Adrenal gland (tissue), 12 donors: ENCODE data around the gene MRPL53. TPM values are rescaled to one million over a fixed set of nuclear protein-coding genes. Genes with fewer than 3 reads are reported as not detected.

Experiments used
- DNase-seq, 7 donors: peaks; one replicate each; pipeline ENCODE4 v3.0.0-alpha.2; 2019 to 2020
- H3K27ac ChIP-seq, 5 donors: fragments of 200-600 bp; sonication (generic) in 4 of 5; 1 replicate in 3 of 5; 2 replicates in 2 of 5; pipeline versions ENCODE4 v1.5.1 to v1.8.0; 2016 to 2020; ENCODE audit warnings: mild to moderate bottlenecking in 1 of 5
- H3K27me3 ChIP-seq: fragments of 200-600 bp; 2 replicates; pipeline ENCODE4 v1.8.0; 2021
- H3K36me3 ChIP-seq, 2 donors: fragments of 200-600 bp; replicated peaks in 1 of 2; 1 replicate in 1 of 2; 2 replicates in 1 of 2; pipeline versions ENCODE4 v1.5.1 to v1.8.0; 2018 to 2022
- H3K4me1 ChIP-seq, 2 donors: fragments of 200-600 bp; replicated peaks in 1 of 2; 1 replicate in 1 of 2; 2 replicates in 1 of 2; pipeline versions ENCODE4 v1.5.1 to v1.8.0; 2018 to 2021
- H3K4me3 ChIP-seq, 4 donors: fragments of 200-600 bp; sonication (generic) in 3 of 4; one replicate each; pipeline ENCODE4 v1.5.1; 2016 to 2018
- H3K9me3 ChIP-seq, 3 donors: fragments of 200-600 bp; sonication (generic) in 1 of 3; replicated peaks in 1 of 3; 1 replicate in 2 of 3; 2 replicates in 1 of 3; pipeline versions ENCODE4 v1.5.1 to v1.8.0; 2016 to 2021
- POLR2A ChIP-seq, 2 donors: fragments of 450-650 bp; IDR thresholded peaks; one replicate each; pipeline ENCODE4 v1.6.1; 2017; ENCODE audit warnings: antibody characterized with exemption in 2 of 2, mild to moderate bottlenecking in 2 of 2, moderate library complexity in 1 of 2
- WGBS, 4 donors: extraction: QIAGEN DNeasy Blood & Tissue Kit in 2 of 4; methylation state at CpG; one replicate each; pipeline versions ENCODE4 v1.1.5 to v1.1.7; 2013 to 2017; 5-methylcytosine and 5-hydroxymethylcytosine counted together
- intact Hi-C, 2 donors: fragments of 100-400 bp; cut with DNase I; formaldehyde crosslinking; loops; one replicate each; pipeline versions ENCODE4 v1.14.1 to v1.15.0; 2022 to 2023
- polyA plus RNA-seq, 3 donors: library from polyadenylated mRNA; stranded (reverse); fragments of 200-250 nt in 2 of 3; fragments of 350-450 nt in 1 of 3; fragmentation: Illumina TruSeq in 1 of 3; extraction: RNeasy Lipid Tissue Mini Kit (QIAGEN cat#74804) in 1 of 3; gene quantifications; one replicate each; pipeline ENCODE4 v1.2.3, GENCODE V29; 2013 to 2014
- total RNA-seq, 9 donors: library from RNA; depleted of rRNA in 4 of 9; stranded (reverse); fragments of >200 nt in 4 of 9; fragments of 120-200 nt in 1 of 9; fragmentation: NEBNext Ultra II Directional in 1 of 9; extraction: Animal tissue kit (Norgen Biotek cat#: 25700) in 1 of 9; gene quantifications; one replicate each; pipeline versions ENCODE4 v1.1.0 to v1.2.4, GENCODE V29; 2013 to 2023
- TF ChIP-seq, protein P1 (sequence below), 6 experiments: fragments of 450-650 bp in 4 of 6; fragments of 200-600 bp in 2 of 6; sonication (generic) in 1 of 6; IDR thresholded peaks; 1 replicate in 5 of 6; 2 replicates in 1 of 6; pipeline versions ENCODE4 v1.5.1 to v1.8.0; 2016 to 2021; ENCODE audit warnings: antibody characterized with exemption in 6 of 6, mild to moderate bottlenecking in 2 of 6, moderate library complexity in 1 of 6
- donor health status: healthy with polysubstance abuse.
- donor health status: Bipolar disorder and iron deficiency.
- donor health status: DM: yes; HTN: yes; CAD: no.
- donor health status: DM: no; HTN: no; CAD: no.
- donor health status: DM: no; HTN: no; CAD: no.
- donor health status: DM: yes; HTN: yes; CAD: no.

MRPL53 gene
- total and polyA plus RNA-seq, 12 donors, result 26.4 to 191 (median 135) TPM

DNA sequence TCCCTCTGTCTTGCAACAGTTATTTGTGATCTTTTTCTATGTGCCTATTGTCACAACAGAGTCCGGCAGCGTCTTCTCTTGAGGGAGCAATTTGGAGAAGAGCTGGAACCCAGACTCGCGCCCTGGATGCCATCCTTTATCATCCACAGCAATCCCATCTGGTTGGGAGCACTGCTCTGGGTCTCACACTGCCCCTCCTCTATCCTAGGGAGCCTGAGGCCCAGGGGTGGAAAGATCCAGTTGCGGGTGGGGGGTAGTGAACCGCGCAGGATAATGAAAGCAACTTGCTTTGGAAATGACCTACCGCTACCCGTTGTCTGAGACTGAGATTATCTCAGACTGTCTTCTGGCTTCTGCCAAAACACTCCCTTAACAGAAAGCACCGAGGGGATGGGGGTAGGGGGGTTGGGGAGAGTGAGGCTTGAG lies 13.5 kb downstream of the MRPL53 start:
- intact Hi-C loops, result no loop called here
- Histone ChIP-seq H3K4me1 (peaks cover 14 to 33% of the 10 kb centered on the region in 2 donors), H3K27ac (peak overlapping the region in 3 of 5 donors; percentile 74 to 88 (median 75)), H3K4me3 (peak overlapping the region in 3 of 4 donors; percentile 13 to 73 (median 60)), H3K36me3 (peaks cover 0 to 20% of the 10 kb centered on the region in 2 donors), H3K27me3 (no peaks in the 10 kb centered on the region), H3K9me3 (no peaks in the 10 kb centered on the region)
- WGBS, 4 donors, result 1 to 4% (median 2%) methylated on average over 10 of the region's 10 CpGs
- DNase-seq, result peak in 1 of 7 donors; percentile 71
- TF ChIP-seq, protein P1, sequence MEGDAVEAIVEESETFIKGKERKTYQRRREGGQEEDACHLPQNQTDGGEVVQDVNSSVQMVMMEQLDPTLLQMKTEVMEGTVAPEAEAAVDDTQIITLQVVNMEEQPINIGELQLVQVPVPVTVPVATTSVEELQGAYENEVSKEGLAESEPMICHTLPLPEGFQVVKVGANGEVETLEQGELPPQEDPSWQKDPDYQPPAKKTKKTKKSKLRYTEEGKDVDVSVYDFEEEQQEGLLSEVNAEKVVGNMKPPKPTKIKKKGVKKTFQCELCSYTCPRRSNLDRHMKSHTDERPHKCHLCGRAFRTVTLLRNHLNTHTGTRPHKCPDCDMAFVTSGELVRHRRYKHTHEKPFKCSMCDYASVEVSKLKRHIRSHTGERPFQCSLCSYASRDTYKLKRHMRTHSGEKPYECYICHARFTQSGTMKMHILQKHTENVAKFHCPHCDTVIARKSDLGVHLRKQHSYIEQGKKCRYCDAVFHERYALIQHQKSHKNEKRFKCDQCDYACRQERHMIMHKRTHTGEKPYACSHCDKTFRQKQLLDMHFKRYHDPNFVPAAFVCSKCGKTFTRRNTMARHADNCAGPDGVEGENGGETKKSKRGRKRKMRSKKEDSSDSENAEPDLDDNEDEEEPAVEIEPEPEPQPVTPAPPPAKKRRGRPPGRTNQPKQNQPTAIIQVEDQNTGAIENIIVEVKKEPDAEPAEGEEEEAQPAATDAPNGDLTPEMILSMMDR (IDR thresholded peaks at IDR 0.05), result no peak
- no peak for TF ChIP-seq POLR2A (IDR thresholded peaks at IDR 0.05)

DNA sequence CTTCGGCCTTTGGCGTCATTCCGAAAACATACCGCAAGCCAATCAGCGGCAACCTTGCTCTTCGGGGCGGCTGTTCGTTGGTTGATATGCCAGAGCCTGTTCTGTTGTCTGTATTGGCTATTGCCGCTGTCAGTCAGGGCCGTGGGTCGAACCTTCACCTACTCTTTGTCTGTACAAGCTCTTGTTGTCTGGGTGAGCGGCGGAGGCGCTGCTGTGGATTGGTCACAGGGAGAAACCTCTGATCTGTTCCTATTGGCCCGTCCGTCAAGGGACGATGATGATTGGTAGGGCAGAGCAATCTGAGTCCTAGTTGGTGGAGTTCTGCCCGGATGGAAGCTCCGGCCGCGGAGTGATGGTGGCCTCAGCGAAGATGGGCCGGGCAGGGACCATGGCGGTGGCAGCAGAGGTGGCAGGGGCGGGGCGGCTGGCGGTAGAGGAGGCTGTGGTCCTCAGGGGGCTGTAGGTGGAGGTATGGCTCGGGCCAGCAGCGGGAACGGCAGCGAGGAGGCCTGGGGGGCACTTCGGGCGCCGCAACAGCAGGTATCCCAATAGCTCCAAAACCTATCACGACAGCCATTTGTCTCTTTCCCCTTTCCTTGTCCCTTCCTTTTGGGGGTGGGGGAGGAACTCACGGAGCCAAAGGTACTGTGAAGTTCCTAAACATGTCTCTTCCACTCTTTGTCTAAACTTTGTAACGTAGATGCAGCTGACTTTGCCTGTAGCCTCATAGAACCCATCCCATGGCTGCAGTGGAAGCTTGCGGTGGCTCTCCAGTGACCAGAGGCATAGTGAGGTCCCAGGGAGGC lies 14.1 kb downstream of the MRPL53 start, which contains the start of gene WBP1:
WBP1 (plus strand) TSS at position 307 of the 806 bp plus-strand sequence; CDS start at position 472, 165 bp downstream.
- intact Hi-C loops, result no loop called here
- Histone ChIP-seq H3K4me1 (peaks cover 14 to 31% of the 10 kb centered on the region in 2 donors), H3K4me3 (peak within 1 kb of the TSS; percentile 21 to 73 (median 60)), H3K27me3 (no peaks in the 10 kb centered on the region), H3K27ac (peak within 1 kb of the TSS; percentile 84 to 98 (median 97)), H3K9me3 (no peaks in the 10 kb centered on the region), H3K36me3 (peaks cover 0 to 20% of the 10 kb centered on the region in 2 donors)
- WGBS, 4 donors, result 0 to 8% (median 0%) methylated on average over 7 to 38 of the region's 38 CpGs
- peak; percentile 100 for DNase-seq
- TF ChIP-seq, protein P1 (IDR thresholded peaks at IDR 0.05), result peak in 1 of 6 experiments; percentile 3
- TF ChIP-seq POLR2A (IDR thresholded peaks at IDR 0.05), result peak; percentile 55 to 84

DNA sequence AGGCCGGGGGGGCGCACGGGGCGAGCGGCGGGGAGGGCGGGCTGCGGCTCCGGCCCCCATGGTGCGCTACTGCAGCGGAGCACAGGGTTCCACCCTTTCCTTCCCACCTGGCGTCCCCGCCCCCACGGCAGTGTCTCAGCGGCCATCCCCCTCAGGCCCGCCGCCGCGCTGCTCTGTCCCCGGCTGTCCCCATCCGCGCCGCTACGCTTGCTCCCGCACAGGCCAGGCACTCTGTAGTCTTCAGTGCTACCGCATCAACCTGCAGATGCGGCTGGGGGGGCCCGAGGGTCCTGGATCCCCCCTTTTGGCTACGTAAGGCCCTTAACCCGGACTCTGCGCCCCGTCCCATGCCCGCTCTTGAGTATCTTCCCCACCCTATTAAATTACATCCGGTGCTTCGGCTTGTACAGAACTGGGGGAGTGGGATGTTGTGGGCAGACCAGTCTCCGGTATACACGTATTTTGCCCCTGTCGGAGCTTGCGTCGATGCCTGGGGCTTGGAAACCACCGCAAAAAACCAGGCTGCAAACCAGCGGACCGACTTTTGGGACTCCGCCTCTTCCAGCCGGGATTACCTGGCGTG lies 14.8 kb downstream of the MRPL53 start:
- peak overlapping the region; percentile 84 to 98 (median 97) for H3K27ac ChIP-seq
- H3K4me1 ChIP-seq, result peaks cover 14 to 31% of the 10 kb centered on the region in 2 donors
- peaks cover 0 to 17% of the 10 kb centered on the region in 2 donors for H3K36me3 ChIP-seq
- TF ChIP-seq, protein P1 (IDR thresholded peaks at IDR 0.05), result no peak
- TF ChIP-seq POLR2A (IDR thresholded peaks at IDR 0.05), result peak; percentile 69 to 97
- DNase-seq, result peak; percentile 70 to 86 (median 78)
- WGBS, 4 donors, result 0 to 1% (median 0%) methylated on average over 12 to 46 of the region's 46 CpGs
- intact Hi-C loops, result no loop called here
- H3K9me3 ChIP-seq, result no peaks in the 10 kb centered on the region
- H3K4me3 ChIP-seq, result peak overlapping the region; percentile 21 to 73 (median 52)
- H3K27me3 ChIP-seq, result no peaks in the 10 kb centered on the region

DNA sequence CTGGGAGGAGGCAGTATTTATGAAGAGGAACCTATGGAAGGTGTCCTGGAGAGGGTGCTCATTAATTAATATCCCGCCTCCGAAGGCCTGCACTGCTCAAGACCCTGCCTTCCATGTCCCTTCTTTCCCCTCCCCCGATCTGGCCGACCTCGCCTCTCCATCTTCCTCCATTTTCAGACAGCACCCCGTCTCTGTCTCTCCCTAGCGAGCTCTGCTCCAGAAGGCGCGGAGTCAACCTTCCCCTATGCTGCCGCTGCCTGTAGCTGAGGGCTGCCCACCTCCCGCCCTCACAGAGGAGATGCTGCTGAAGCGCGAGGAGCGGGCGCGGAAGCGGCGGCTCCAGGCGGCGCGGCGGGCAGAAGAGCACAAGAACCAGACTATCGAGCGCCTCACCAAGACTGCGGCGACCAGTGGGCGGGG lies 15.3 kb downstream of the MRPL53 start:
- Histone ChIP-seq H3K27me3 (no peaks in the 10 kb centered on the region), H3K4me3 (peak overlapping the region in 2 of 4 donors; percentile 42 to 73), H3K27ac (peak overlapping the region; percentile 84 to 98 (median 97)), H3K9me3 (no peaks in the 10 kb centered on the region), H3K36me3 (peaks cover 0 to 12% of the 10 kb centered on the region in 2 donors), H3K4me1 (peaks cover 14 to 31% of the 10 kb centered on the region in 2 donors)
- intact Hi-C loops, result no loop called here
- TF ChIP-seq, protein P1 (IDR thresholded peaks at IDR 0.05), result no peak
- no peak for TF ChIP-seq POLR2A (IDR thresholded peaks at IDR 0.05)
- peak in 1 of 7 donors; percentile 52 for DNase-seq
- WGBS, 4 donors, result 1 to 3% (median 2%) methylated on average over 11 to 27 of the region's 27 CpGs
